HCT116 (cell line): ENCODE data around the gene CHAMP1.

Experiments used
- ATF3 ChIP-seq: IDR thresholded peaks from 2 replicates; pipeline ENCODE4 v1.6.1; 2012
- CTCF ChIP-seq, 3 experiments: fragments of 200-600 bp in 1 of 3; sonication (generic) in 1 of 3; IDR thresholded peaks in 2 of 3; conservative IDR thresholded peaks in 1 of 3; 2 replicates each; pipeline ENCODE4 v1.5.1; 2012 to 2017; ENCODE audit warnings: low read depth in 2 of 3, low read length in 2 of 3, antibody characterized with exemption in 1 of 3, borderline replicate concordance in 1 of 3, control low read depth in 1 of 3, mild to moderate bottlenecking in 1 of 3, mixed read lengths in 1 of 3, mixed run types in 1 of 3, moderate library complexity in 1 of 3; ENCODE audit not compliant: insufficient read depth in 1 of 3
- JUND ChIP-seq: IDR thresholded peaks from 2 replicates; pipeline ENCODE4 v1.6.1; 2012
- POLR2A ChIP-seq: IDR thresholded peaks from 2 replicates; pipeline ENCODE4 v1.7.0; 2011; ENCODE audit warnings: borderline replicate concordance; ENCODE audit not compliant: insufficient read depth, insufficient read length; ENCODE audit errors: extremely low read depth
- RAD21 ChIP-seq: IDR thresholded peaks from 2 replicates; pipeline ENCODE4 v1.6.1; 2012; ENCODE audit warnings: low read depth, mild to moderate bottlenecking
- TCF7L2 ChIP-seq: IDR thresholded peaks from 2 replicates; pipeline ENCODE4 v1.7.0; 2011; ENCODE audit warnings: borderline replicate concordance, inconsistent platforms; ENCODE audit not compliant: insufficient read depth, insufficient read length; ENCODE audit errors: extremely low read depth
- ZNF274 ChIP-seq: fragments of 200-500 bp; sonication (Bioruptor generic); IDR thresholded peaks from 2 replicates; pipeline ENCODE4 v1.6.1; 2014; ENCODE audit warnings: mild to moderate bottlenecking, low read depth, low read length, inconsistent platforms

GRCh38 chr13:114284680-114285079, 29.6 kb upstream of the CHAMP1 start:
- TF ChIP-seq CTCF (IDR thresholded peaks at IDR 0.05 in 2 of 3, conservative IDR thresholded peaks at IDR 0.05 in 1 of 3; ENCODE audit: borderline replicate concordance in 1 of 3, insufficient read depth in 1 of 3, low read depth in 2 of 3, low read length in 2 of 3): no peak
- no peak for TF ChIP-seq POLR2A
- no peak for TF ChIP-seq RAD21
- TF ChIP-seq JUND: no peak
- no peak for TF ChIP-seq TCF7L2
- no peak for TF ChIP-seq ATF3
- no peak for TF ChIP-seq ZNF274
